ENCODE measurements around the gene FAM200B. TPM values are rescaled to one million over a fixed set of nuclear protein-coding genes. Genes with fewer than 3 reads are reported as not detected.
A peak's percentile ranks its signal among the peaks of the same experiment; 100 is the strongest.

FAM200B gene
- polyA plus RNA-seq, 2 of the 4 experiments (the other 2 are of a cell fraction), result 40.8 to 41.6 TPM

- FAIRE-seq (no peak), DNase-seq (ENCODE audit: low read depth in 1 of 2, low spot score in 1 of 2) (no peak), ATAC-seq (no peak)
- no peaks in the 10 kb centered on the region for H3K9me3 ChIP-seq
- H3K4me2 ChIP-seq, result peak overlapping the region; percentile 60
- TF ChIP-seq PHF8 (IDR thresholded peaks at IDR 0.05; ENCODE audit: borderline replicate concordance, low read depth) (no peak), NFE2L2 (conservative IDR thresholded peaks at IDR 0.05; ENCODE audit: low read length) (no peak), MAZ (IDR thresholded peaks at IDR 0.05; ENCODE audit: borderline replicate concordance, low read depth, low read length) (no peak), E2F6 (IDR thresholded peaks at IDR 0.05; ENCODE audit: borderline replicate concordance, low read depth) (no peak), ZSCAN20 (CRISPR knock-in tag; IDR thresholded peaks at IDR 0.05) (no peak), RNF2 (IDR thresholded peaks at IDR 0.05; ENCODE audit: borderline replicate concordance, low read depth) (no peak), EHF (CRISPR knock-in tag; IDR thresholded peaks at IDR 0.05) (no peak), NPAS2 (CRISPR knock-in tag; IDR thresholded peaks at IDR 0.05; ENCODE audit: borderline replicate concordance) (no peak), CHD2 (IDR thresholded peaks at IDR 0.05; ENCODE audit: low read length, partially characterized antibody) (no peak), RFX5 (IDR thresholded peaks at IDR 0.05) (no peak), ESRRA (IDR thresholded peaks at IDR 0.05; ENCODE audit: borderline replicate concordance, low read length) (no peak), BCL3 (IDR thresholded peaks at IDR 0.05) (no peak), ZFP36 (IDR thresholded peaks at IDR 0.05; ENCODE audit: borderline replicate concordance, partially characterized antibody) (no peak), HOXB5 (CRISPR knock-in tag; IDR thresholded peaks at IDR 0.05) (no peak), EHMT2 (IDR thresholded peaks at IDR 0.05; ENCODE audit: low read depth) (no peak), HMGXB4 (CRISPR knock-in tag; IDR thresholded peaks at IDR 0.05; ENCODE audit: borderline replicate concordance) (no peak), ATOH8 (CRISPR knock-in tag; IDR thresholded peaks at IDR 0.05; ENCODE audit: low read depth) (no peak), POLR2AphosphoS2 (conservative IDR thresholded peaks at IDR 0.05; ENCODE audit: low read length) (no peak), ZC3H11A (IDR thresholded peaks at IDR 0.05) (no peak), RARB (CRISPR knock-in tag; IDR thresholded peaks at IDR 0.05) (no peak)
- CTCF ChIA-PET, result interaction anchor here (0.6 to 1.3 kb wide), 4 partner anchors 19 to 524 kb away, joined by 3 read pairs; partner anchors contain the start of gene FBXL5
- H3K4me1 ChIP-seq, result peaks cover 58% of the 10 kb centered on the region
- POLR2A ChIA-PET, result interaction anchor here (1.6 kb wide), 1 partner anchor 13 kb away, joined by 15 read pairs; the partner anchor contains the start of gene FAM200B
- H3K4me3 ChIP-seq, result no peak overlapping the region
- H3K27ac ChIP-seq, result peak overlapping the region; percentile 63 to 87; a peak in 5 of 6 replicates
- 75% methylated on average over 4 of the region's 4 CpGs for WGBS (ENCODE audit: missing lambda C conversion rate)
Measured at GRCh38 chr4:15694431-15694830, 12.8 kb downstream of the FAM200B start.

- CTCF ChIA-PET, result interaction anchor here (0.6 to 1.7 kb wide), 6 partner anchors 11 to 524 kb away, joined by 3 to 4 read pairs (median 3); partner anchors contain the start of genes FAM200B and FBXL5
- no peak overlapping the region for H3K4me3 ChIP-seq
- H3K4me2 ChIP-seq, result peak overlapping the region; percentile 60
- DNase-seq (ENCODE audit: low read depth in 1 of 2, low spot score in 1 of 2), result peak; percentile 39 to 82
- POLR2A ChIA-PET, result interaction anchor here (0.9 to 1.6 kb wide), 2 partner anchors 13 to 83 kb away, joined by 3 to 15 read pairs; partner anchors contain the start of gene FAM200B
- H3K4me1 ChIP-seq, result peaks cover 55% of the 10 kb centered on the region
- no peak for FAIRE-seq
- no peaks in the 10 kb centered on the region for H3K9me3 ChIP-seq
- ATAC-seq, result peak; percentile 72 to 83
- peak overlapping the region; percentile 70 to 87 for H3K27ac ChIP-seq
- 35% methylated on average over 10 of the region's 10 CpGs for WGBS (ENCODE audit: missing lambda C conversion rate)
- TF ChIP-seq MAFK (IDR thresholded peaks at IDR 0.05; ENCODE audit: partially characterized antibody), result no peak
- TF ChIP-seq RFX5 (IDR thresholded peaks at IDR 0.05), result no peak
- no peak for TF ChIP-seq NR3C1 (IDR thresholded peaks at IDR 0.05)
- peak in 1 of 2 experiments; percentile 63; a peak in 1 of 5 replicates for TF ChIP-seq EP300 (IDR thresholded peaks at IDR 0.05)
- TF ChIP-seq POLR2A (IDR thresholded peaks at IDR 0.05; ENCODE audit: low read length), result no peak
- no peak for TF ChIP-seq RCOR1 (IDR thresholded peaks at IDR 0.05; ENCODE audit: low read depth, low read length)
- no peak for TF ChIP-seq CHD2 (IDR thresholded peaks at IDR 0.05; ENCODE audit: low read length, partially characterized antibody)
- no peak for TF ChIP-seq BCL3 (IDR thresholded peaks at IDR 0.05)
- TF ChIP-seq JUNB (IDR thresholded peaks at IDR 0.05), result peak; percentile 58; the same call in 1 of the 2 replicates
- no peak for TF ChIP-seq POLR2AphosphoS2 (conservative IDR thresholded peaks at IDR 0.05; ENCODE audit: low read length)
- no peak for TF ChIP-seq NFE2L2 (conservative IDR thresholded peaks at IDR 0.05; ENCODE audit: low read length)
- peak; percentile 43; the same call in 1 of the 2 replicates for TF ChIP-seq FOSL2 (IDR thresholded peaks at IDR 0.05)
- peak; percentile 78 for TF ChIP-seq FOSL2 (CRISPR knock-in tag; IDR thresholded peaks at IDR 0.05)
- TF ChIP-seq MAX (IDR thresholded peaks at IDR 0.05), result peak; percentile 62
- no peak for TF ChIP-seq ZSCAN20 (CRISPR knock-in tag; IDR thresholded peaks at IDR 0.05)
- no peak for TF ChIP-seq RARB (CRISPR knock-in tag; IDR thresholded peaks at IDR 0.05)
- TF ChIP-seq KDM1A (IDR thresholded peaks at IDR 0.05; ENCODE audit: low read depth), result no peak
- no peak for TF ChIP-seq PHF8 (IDR thresholded peaks at IDR 0.05; ENCODE audit: borderline replicate concordance, low read depth)
- TF ChIP-seq HEYL (CRISPR knock-in tag; IDR thresholded peaks at IDR 0.05), result no peak
- no peak for TF ChIP-seq ZC3H11A (IDR thresholded peaks at IDR 0.05)
- TF ChIP-seq MYC (IDR thresholded peaks at IDR 0.05; ENCODE audit: borderline replicate concordance, low read length), result no peak
Measured at GRCh38 chr4:15695240-15695699, 13.6 kb downstream of the FAM200B start.
